ENCODE measurements around the gene B9D1. TPM values are rescaled to one million over a fixed set of nuclear protein-coding genes. Genes with fewer than 3 reads are reported as not detected.

The B9D1 gene
- total and polyA plus RNA-seq, 2 donors from 2014 or later, result 32.1 to 67.5 TPM

GRCh38 chr17:19322861-19323260 lies 39.7 kb downstream of the B9D1 start:
- peaks cover 0 to 2% (median 0%) of the 10 kb centered on the region in 3 donors for H3K36me3 ChIP-seq (ENCODE audit: control insufficient read depth in 2 of 3, insufficient read depth in 3 of 3, low read length in 3 of 3)
- H3K27ac ChIP-seq (ENCODE audit: low read depth in 2 of 2, low read length in 2 of 2), result no peak overlapping the region
- no peak for TF ChIP-seq CTCF (IDR thresholded peaks at IDR 0.05; ENCODE audit: borderline replicate concordance, extremely low read depth, insufficient read depth)
- H3K9me3 ChIP-seq (ENCODE audit: control insufficient read depth in 2 of 3, insufficient read depth in 1 of 3, low read length in 3 of 3), result no peaks in the 10 kb centered on the region
- intact Hi-C loops (cut with DNase I), result no loop called here
- H3K4me1 ChIP-seq (ENCODE audit: control insufficient read depth in 2 of 3, insufficient read depth in 2 of 3, low read depth in 1 of 3, low read length in 3 of 3), result peaks cover 2% of the 10 kb centered on the region in 3 donors
- DNase-seq (peak in 1 of 5 donors; percentile 16), FAIRE-seq (no peak)
- no peaks in the 10 kb centered on the region for H3K27me3 ChIP-seq (ENCODE audit: control insufficient read depth, insufficient read depth, low read length)
- H3K4me3 ChIP-seq (ENCODE audit: low read length in 3 of 3), result no peak overlapping the region
- H3K9ac ChIP-seq (ENCODE audit: low read length in 3 of 3), result no peak overlapping the region

GRCh38 chr17:19322129-19322505 lies 40.4 kb downstream of the B9D1 start:
- Histone ChIP-seq H3K4me3 (ENCODE audit: low read length in 3 of 3) (no peak overlapping the region), H3K27ac (ENCODE audit: low read depth in 2 of 2, low read length in 2 of 2) (no peak overlapping the region), H3K36me3 (ENCODE audit: control insufficient read depth in 2 of 3, insufficient read depth in 3 of 3, low read length in 3 of 3) (peaks cover 0 to 2% (median 0%) of the 10 kb centered on the region in 3 donors), H3K9me3 (ENCODE audit: control insufficient read depth in 2 of 3, insufficient read depth in 1 of 3, low read length in 3 of 3) (no peaks in the 10 kb centered on the region), H3K9ac (ENCODE audit: low read length in 3 of 3) (no peak overlapping the region), H3K4me1 (ENCODE audit: control insufficient read depth in 2 of 3, insufficient read depth in 2 of 3, low read depth in 1 of 3, low read length in 3 of 3) (peaks cover 3 to 7% (median 7%) of the 10 kb centered on the region in 3 donors), H3K27me3 (ENCODE audit: control insufficient read depth, insufficient read depth, low read length) (no peaks in the 10 kb centered on the region)
- TF ChIP-seq CTCF (IDR thresholded peaks at IDR 0.05; ENCODE audit: borderline replicate concordance, extremely low read depth, insufficient read depth), result no peak
- FAIRE-seq, result no peak
- intact Hi-C loops (cut with DNase I), result no loop called here
- peak in 1 of 5 donors; percentile 17 for DNase-seq

- intact Hi-C loops (cut with DNase I), result no loop called here
- H3K4me1 ChIP-seq (ENCODE audit: control insufficient read depth in 2 of 3, insufficient read depth in 2 of 3, low read depth in 1 of 3, low read length in 3 of 3), result peaks cover 6 to 12% (median 10%) of the 10 kb centered on the region in 3 donors
- H3K27ac ChIP-seq (ENCODE audit: low read depth in 2 of 2, low read length in 2 of 2), result no peak overlapping the region
- DNase-seq (peak in 1 of 5 donors; percentile 44), FAIRE-seq (no peak)
- no peak overlapping the region for H3K4me3 ChIP-seq (ENCODE audit: low read length in 3 of 3)
- no peak for TF ChIP-seq CTCF (IDR thresholded peaks at IDR 0.05; ENCODE audit: borderline replicate concordance, extremely low read depth, insufficient read depth)
- peaks cover 0 to 2% (median 0%) of the 10 kb centered on the region in 3 donors for H3K36me3 ChIP-seq (ENCODE audit: control insufficient read depth in 2 of 3, insufficient read depth in 3 of 3, low read length in 3 of 3)
- H3K27me3 ChIP-seq (ENCODE audit: control insufficient read depth, insufficient read depth, low read length), result no peaks in the 10 kb centered on the region
- no peak overlapping the region for H3K9ac ChIP-seq (ENCODE audit: low read length in 3 of 3)
- H3K9me3 ChIP-seq (ENCODE audit: control insufficient read depth in 2 of 3, insufficient read depth in 1 of 3, low read length in 3 of 3), result no peaks in the 10 kb centered on the region
Observed at GRCh38 chr17:19321481-19322128, 40.9 kb downstream of the B9D1 start.
